Measurements from ENCODE around the gene NXPE1.

NXPE1 gene

GRCh38 chr11:114562166-114562916 is 2.7 kb upstream of the NXPE1 start:
- no peak for DNase-seq

- DNase-seq, result no peak
Observed at GRCh38 chr11:114556135-114556534, 3.5 kb downstream of the NXPE1 start.

GRCh38 chr11:114553642-114554041 is 6.0 kb downstream of the NXPE1 start:
- no peak for DNase-seq

GRCh38 chr11:114551060-114551459 is 8.6 kb downstream of the NXPE1 start:
- DNase-seq, result no peak

- DNase-seq, result no peak
Observed at GRCh38 chr11:114525682-114526081, 34.0 kb downstream of the NXPE1 start.

- no peak for DNase-seq
Observed at GRCh38 chr11:114524122-114524521, 35.6 kb downstream of the NXPE1 start.

- DNase-seq, result no peak
Observed at GRCh38 chr11:114522818-114523217, 36.9 kb downstream of the NXPE1 start.

- no peak for DNase-seq
Observed at GRCh38 chr11:114511538-114511937, 48.1 kb downstream of the NXPE1 start.

GRCh38 chr11:114511079-114511478 is 48.6 kb downstream of the NXPE1 start:
- DNase-seq, result no peak

- no peak for DNase-seq
Observed at GRCh38 chr11:114501901-114502300, 57.8 kb downstream of the NXPE1 start.

GRCh38 chr11:114499756-114500155 is 59.9 kb downstream of the NXPE1 start:
- no peak for DNase-seq

GRCh38 chr11:114496915-114497314 is 62.8 kb downstream of the NXPE1 start:
- no peak for DNase-seq

- no peak for DNase-seq
Observed at GRCh38 chr11:114483929-114484328, 75.8 kb downstream of the NXPE1 start.

- no peak for DNase-seq
Observed at GRCh38 chr11:114482114-114482513, 77.6 kb downstream of the NXPE1 start.

GRCh38 chr11:114479331-114479730 is 80.3 kb downstream of the NXPE1 start:
- no peak for DNase-seq

- no peak for DNase-seq
Observed at GRCh38 chr11:114478768-114479167, 80.9 kb downstream of the NXPE1 start.

GRCh38 chr11:114478001-114478410 is 81.7 kb downstream of the NXPE1 start:
- no peak for DNase-seq

GRCh38 chr11:114472661-114473060 is 87.0 kb downstream of the NXPE1 start:
- DNase-seq, result no peak

Measured in stimulated activated CD4-positive, alpha-beta T cell treated with anti-CD3 and anti-CD28 coated beads, Interleukin-2, amount 100 ng/mL, for 48 hours (primary cell).